Measurements from ENCODE around the gene SYT13.

SYT13 gene

DNA sequence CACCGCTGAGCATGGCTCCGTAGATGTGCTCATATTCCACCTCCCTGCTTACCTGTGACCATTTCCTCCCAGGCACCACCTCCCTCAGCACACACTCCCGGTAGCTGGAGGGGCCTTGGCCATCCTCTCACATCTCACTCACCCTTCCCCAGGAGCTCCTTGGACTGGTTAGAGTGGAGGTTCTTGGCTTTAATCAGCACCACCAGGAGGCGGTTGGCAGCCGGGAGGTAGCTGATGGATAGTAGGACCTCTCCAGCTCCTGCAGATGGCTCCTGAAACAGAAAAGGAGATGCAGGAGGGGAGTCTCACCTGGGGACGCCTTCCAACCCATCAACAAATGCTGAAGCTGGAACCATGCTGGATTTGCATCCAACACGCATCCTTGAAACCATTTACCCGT is 39.9 kb downstream of the SYT13 start:
- no peak for DNase-seq (ENCODE audit: low read depth)

- no peak for DNase-seq (ENCODE audit: low read depth)
Measured at GRCh38 chr11:45245218-45246045, 40.7 kb downstream of the SYT13 start.

DNA sequence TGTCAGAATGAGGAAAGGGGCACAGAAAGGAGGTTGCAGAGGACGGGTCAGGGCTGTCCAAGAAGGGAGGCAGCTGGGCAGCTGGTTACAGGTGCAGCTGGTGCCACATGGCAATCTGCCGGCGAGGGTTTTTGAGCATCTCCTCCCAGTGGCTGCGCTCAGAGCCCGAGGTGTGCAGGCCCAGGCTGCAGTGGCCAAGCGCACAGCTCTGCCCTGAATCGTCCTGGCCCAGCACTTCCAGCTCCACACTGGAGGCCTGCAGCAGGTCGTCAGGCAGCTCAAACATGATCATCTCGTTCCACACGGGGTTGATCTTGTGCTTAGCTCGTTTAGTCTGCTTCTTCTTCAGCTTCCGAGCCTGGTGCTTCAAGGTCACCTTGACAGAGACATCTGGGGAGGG is 42.2 kb downstream of the SYT13 start:
- no peak for DNase-seq (ENCODE audit: low read depth)

- no peak for DNase-seq (ENCODE audit: low read depth)
Measured at GRCh38 chr11:45239733-45240132, 46.4 kb downstream of the SYT13 start.

DNA sequence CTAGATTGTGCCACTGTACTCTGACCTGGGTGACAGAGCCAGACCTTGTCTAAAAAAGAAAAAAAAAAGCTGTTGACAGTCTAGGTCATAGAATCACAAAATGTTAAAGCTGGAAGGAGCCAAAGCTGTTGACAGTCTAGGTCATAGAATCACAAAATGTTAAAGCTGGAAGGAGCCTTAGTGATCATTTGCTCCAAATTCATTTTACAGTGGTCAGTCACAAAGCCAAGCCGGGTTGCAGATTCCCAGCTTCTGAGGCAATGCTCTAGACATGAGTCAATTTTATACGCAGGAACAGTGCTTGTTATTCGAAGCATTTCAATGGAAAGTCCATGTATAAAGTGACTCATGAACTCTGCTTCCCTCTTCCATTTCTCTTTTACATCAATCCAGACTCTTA is 47.4 kb downstream of the SYT13 start:
- no peak for DNase-seq (ENCODE audit: low read depth)

DNA sequence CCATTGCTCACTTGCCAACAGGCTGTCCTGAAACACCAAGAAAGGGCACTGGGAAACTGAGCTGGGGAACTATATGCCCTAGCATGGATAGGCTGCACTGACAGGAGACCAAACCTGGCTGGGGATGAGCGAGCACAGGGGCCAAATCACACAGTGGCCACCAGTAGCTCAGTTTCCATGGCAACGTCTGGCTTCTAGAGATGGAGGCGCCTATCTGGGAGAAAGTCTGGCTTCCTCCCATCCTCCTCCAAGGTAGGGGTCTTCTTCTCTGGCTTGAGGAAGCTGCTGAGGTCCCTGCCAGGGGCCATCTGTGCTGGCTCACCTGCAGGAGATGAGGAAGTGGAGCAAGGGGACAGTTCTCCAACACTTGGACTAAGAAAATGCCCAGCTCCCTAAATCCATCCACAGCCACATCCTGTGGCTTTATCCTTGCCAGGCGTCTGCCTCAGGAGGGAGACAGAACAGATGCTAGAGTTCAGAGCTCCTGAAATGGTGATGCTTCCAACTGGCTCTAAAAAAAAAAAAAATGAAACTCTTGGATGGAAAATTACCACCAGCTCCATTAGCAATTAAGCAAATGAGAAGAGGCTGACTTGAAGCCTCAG is 48.3 kb downstream of the SYT13 start:
- no peak for DNase-seq (ENCODE audit: low read depth)

DNA sequence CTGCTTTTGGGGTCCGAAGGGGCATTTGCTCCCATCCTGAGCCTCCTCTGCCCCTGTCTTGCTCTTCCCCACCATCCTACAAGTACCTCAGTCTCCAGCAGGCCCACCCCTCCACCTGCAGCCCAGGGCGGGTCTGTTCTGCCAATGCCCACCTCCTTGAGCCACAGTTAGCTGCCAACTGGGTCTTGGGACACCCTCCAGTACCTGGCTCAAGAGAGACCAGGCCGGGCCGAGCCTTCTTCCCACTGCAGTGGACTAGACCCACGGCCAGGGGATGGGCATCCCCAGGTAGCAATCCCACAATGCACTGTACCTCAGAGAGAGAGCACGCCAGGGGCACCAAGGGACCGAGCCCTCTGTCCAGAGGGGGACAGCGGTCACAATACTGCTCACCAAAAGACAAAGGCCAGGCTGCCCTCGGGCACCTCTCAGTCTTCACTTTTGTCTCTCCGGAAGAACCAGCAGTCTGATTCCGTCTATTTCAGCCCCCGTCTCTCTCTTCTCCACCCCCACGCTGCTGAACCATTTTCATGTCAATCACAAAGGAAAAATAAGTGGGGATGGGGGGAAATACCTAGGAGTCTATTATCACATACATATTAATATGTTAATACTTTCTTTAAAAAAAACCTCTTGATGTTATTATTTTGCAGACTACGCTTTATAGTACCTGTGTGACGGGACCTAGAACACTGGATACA is 51.7 kb downstream of the SYT13 start:
- no peak for DNase-seq (ENCODE audit: low read depth)

- DNase-seq (ENCODE audit: low read depth) = no peak
Measured at GRCh38 chr11:45233804-45234170, 52.4 kb downstream of the SYT13 start.

DNA sequence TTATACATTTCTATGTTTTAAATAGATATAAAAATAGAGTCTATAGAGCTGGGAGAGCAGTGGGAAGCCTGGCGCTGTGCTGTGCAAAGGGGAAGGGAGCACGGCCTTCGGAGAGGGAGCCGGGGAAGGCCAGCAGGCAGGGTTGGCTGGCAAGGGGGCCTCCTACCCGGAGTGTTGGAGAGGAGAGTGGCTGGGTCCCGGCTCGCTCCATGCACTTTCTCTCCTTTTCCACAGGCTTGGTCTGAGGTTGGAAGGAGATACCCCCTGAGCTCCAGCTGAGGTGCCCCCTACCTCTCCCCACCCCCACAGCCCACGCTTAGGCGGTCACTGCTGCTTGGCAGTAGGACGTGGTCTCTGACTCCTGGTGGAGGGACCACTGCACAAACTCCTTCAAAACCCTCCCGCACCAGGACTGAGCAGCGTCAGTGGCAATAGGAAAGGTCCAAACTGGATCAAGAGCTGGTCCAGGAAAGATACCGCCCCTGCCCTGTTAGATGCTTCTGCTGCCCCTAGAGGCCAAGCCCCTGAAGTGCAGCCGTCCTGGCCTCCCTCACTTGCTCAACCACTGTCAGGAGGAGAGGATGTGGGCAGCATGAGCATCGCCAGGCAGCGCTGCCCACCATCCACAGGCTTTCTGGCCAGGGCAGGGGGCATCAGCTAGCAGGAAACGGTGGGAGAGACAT is 52.9 kb downstream of the SYT13 start:
- DNase-seq (ENCODE audit: low read depth) = peak; percentile 40

DNA sequence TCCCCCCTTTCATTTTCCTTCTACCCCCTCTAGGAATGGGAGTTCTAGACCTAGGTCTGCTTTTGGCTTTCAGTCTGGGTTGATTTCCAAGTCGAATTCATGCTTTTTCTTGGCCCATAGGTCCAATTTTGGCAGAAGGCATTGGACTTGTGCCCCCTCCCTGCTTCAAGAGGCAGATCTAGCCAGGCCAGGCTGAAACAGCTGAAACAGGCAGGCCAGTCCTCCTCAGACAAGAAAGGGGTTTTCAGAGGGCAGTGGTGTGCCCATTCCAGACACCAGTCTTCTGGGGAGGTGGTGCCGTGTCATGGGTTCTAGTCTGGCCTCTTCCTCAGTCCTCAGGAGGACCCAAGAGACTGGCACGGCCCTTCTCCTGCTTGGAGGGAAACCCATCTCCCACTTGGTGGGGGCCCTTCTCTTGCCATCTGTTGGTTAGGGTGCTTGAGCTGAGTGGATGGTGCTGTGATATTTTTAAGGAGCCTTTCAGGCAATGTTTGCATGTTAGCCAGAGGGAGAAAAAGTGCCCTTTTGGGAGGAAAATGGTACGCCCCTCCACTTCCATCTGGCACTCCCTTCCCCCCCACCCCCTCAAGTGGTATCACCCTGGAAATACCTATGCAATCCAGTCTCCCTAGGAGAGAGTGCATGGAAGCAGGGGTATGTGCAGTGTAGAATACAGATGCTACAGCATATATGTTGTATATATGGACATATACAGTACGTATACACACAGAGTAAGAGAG is 53.6 kb downstream of the SYT13 start:
- no peak for DNase-seq (ENCODE audit: low read depth)

DNA sequence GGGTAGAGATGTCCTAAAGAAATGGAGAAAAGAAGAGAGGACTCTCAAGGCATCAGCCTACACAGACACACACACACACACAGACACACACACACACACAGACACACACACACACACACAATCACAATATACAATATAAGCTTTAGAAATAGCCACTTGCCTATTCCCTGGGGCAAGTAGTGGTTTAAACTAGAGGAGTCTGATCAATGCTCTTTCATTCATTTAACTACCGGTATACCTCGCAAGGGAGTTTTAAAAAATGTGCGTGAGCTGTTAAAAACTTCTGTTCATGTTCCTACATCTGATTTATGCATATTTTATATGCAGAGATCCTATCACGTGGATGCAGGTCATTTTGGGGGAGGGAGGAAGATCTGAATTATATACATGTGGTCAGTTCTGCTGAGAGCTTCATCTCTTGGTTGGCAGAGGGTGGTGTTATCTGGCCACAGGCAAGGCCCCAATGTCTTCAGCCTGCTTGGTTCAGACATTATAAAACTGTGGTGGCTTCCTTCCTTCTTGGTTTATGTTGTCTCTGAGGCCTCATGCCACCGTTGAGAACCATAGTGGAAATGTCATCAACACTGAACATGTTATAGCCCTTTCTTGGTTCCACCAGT is 56.6 kb downstream of the SYT13 start:
- DNase-seq (ENCODE audit: low read depth) = no peak

DNA sequence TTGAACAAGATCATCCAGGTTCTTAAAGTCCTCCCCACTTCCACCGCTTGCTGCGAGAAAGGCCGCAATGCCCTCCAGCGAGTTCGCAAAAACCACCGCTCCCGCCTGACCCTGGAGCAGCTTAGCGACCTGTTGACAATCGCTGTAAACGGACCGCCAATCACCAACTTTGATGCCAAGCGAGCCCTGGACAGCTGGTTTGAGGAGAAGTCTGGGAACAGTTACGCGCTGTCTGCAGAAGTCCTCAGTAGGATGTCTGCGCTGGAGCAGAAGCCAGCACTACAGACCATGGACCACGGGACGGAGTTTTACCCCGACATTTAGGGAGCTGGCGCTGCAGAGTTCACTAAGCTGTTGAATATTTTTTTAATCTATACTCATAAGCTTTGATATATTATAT is 58.3 kb downstream of the SYT13 start:
- DNase-seq (ENCODE audit: low read depth) = no peak

DNA sequence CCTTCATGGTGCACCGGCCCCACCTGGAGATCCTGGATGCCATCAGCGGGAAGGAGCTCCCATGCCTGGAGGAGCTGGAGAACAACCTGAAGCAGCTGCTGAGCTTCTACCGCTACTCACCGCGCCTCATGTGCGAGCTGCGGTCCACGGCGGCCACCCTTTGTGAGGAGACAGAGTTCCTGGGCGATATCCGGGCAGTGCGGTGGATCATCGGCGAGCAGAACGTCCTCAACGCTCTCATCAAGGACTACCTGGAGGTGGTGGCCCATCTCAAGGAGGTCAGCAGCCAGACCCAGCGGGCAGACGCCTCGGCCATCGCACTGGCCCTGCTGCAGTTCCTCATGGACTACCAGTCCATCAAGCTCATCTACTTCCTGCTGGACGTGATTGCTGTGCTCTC is 59.2 kb downstream of the SYT13 start:
- DNase-seq (ENCODE audit: low read depth) = no peak

GRCh38 chr11:45225961-45226871 is 59.9 kb downstream of the SYT13 start:
- no peak for DNase-seq (ENCODE audit: low read depth)

DNA sequence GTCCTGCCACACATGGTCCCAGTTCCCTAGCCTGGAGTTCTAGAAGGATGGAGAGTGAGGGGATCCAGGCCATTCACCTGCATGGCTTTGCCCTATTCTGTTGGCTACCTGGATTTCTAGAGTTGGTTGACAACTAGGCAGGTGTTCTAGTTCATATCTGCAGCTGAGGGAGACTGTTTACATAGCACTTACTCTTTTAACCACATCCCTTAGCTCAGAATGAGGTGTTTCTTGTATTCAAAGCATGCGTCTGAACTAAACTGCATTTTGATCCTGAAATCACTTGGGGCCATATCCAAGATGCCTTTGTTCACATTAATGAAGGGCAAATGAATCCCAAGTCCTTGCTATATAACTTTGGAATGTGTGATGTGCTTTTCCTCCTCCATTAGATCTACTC is 60.9 kb downstream of the SYT13 start:
- DNase-seq (ENCODE audit: low read depth) = no peak

GRCh38 chr11:45224766-45225165 is 61.4 kb downstream of the SYT13 start:
- DNase-seq (ENCODE audit: low read depth) = no peak

DNA sequence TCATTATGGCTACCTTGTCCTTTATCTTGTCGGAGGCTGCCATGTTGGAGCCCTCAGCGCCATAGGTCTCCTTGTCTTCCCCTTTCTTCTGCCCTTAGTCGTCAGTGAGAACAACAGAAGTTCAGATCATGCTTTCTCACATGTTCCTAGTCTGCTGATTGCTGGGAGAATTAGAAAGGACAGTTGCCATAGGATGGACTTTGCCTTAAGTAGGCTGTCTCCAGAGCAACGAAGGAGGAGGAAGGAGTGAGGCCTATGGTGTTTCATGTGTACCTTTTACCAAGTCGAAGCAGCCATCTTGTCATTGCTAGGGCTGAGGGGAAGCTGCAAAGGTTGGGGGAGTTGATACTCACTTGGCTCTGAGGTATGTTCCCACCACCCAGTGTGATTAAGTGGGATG is 62.6 kb downstream of the SYT13 start:
- DNase-seq (ENCODE audit: low read depth) = no peak

DNA sequence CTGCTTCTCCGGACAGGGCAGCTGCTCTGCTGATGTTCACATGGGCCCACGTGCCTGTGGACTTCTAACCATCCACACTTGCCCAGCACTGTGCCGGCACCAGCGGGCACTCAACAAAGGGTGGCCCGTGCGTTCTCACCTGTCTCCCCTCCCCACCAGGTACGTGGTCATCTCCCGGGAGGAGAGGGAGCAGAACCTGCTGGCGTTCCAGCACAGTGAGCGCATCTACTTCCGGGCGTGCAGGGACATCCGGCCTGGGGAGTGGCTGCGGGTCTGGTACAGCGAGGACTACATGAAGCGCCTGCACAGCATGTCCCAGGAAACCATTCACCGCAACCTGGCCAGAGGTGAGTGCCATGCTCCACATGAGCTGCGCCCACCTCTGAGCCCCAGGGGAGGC is 66.7 kb downstream of the SYT13 start:
- no peak for DNase-seq (ENCODE audit: low read depth)

DNA sequence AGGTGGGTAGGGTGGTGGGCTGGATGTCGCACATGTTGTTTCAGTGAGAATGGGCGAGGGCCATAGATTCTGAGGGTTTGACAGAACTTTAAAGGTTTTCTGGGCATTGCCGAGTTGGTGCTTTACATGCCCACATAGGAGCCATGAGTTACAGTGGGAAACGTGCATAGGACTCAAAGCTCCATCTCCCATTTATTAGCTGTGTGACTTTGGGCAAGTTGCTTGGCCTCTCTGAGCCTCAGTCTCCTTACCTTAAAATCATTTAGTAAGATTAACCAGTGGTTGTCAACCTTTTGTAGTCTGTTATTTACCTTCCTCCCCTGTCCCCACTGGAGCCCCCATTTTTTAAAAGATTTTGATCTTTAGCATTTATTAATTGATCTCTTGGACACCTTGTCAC is 67.4 kb downstream of the SYT13 start:
- DNase-seq (ENCODE audit: low read depth) = no peak

DNA sequence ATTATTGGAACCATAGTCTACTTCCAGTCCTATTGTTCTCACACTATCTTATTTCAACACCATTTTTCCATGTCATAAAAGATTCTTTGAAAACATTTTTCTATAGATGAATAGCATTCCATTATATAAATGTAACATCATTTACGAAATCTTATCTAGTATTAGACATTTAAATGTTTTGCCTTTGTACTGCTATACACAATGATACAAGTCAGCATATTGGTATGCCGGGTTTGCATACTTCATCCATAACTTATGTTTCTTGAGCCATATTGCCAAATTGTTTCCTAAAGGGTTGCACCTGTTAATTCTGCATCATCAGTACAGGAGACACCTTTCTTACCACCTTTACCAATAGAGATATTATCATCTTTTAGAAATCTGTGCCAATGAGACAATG is 68.2 kb downstream of the SYT13 start:
- no peak for DNase-seq (ENCODE audit: low read depth)

GRCh38 chr11:45216901-45217300 is 69.2 kb downstream of the SYT13 start:
- DNase-seq (ENCODE audit: low read depth) = no peak
